ENCODE results near the gene KCP. TPM values are rescaled to one million over a fixed set of nuclear protein-coding genes. Genes with fewer than 3 reads are reported as not detected.
A peak's percentile ranks its signal among the peaks of the same experiment; 100 is the strongest.

KCP gene
- total RNA-seq, 1 experiment from 2014 or later: 5.1 TPM

DNA sequence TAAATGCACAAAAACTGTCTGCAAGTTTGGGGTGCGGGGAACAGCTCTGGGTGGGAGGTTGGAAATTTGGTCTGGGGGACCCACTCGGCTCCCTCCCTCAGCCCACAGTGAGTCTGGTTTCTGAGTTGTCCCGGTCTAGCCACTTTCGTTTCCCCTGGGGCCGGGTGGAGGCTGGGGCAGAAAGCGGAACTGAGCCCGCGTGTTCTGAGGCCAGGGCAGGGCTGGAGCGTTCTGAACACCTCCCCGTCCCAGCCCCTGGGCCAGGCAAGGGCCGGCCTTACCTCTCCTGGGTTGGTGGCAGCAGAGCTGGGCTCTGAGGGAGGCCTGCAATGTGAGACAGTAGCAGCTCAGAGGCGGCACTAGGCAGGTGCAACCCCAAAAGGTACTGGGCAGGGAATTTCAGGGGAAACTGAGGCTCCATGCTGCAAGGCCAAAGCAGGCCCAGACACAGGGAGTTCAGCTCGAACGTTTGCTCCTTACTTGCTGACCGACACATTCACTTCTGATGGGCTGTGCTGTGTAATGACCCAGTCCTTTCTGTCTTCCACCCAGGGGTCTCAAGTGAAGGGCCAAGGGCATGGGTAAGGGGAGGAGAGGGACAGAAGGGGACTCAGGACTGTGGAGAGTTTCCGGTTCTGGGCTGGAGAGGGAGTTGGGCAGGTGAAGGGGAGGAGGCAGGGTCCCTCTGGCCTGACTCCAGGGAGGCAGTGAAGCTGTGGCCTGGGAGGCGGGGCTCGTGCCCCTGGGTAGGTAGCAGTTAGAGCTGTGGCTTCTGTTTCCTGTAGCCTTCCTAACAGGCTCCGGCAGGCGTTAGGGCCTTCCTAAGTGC lies 30.2 kb upstream of the KCP start:
- DNase-seq (ENCODE audit: low read depth): no peak
- in situ Hi-C loops (cut with HindIII; ENCODE audit: low pct_unique_long_range_greater_than_20kb, low sequenced_read_pairs): no loop called here

DNA sequence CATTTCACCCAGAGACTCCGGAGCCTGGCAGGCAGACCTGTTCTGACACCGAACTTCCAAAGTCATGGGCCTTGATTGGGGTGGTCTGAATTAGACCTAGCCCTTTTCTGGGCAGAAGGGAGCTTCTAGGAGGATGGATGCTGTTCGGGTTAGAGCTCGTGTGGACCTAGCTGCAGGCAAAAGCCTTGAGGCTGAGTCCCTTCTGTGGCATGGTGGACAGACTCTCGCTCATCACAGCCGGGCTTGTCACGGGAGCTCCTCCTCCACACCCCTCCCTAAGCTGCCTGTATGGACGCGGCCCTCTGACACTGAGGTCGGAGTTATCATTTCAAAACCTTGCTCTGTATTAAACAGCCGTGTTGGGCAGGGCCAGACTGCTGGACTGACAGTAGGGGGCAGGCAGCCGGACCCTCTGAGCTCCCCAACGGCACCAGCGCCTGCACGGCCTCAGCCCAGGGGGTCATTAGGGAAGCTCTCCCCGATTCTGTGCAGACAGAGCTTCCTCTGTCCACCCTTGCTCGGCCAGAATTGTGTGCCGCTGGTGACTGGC lies 29.4 kb upstream of the KCP start:
- in situ Hi-C loops (cut with HindIII; ENCODE audit: low pct_unique_long_range_greater_than_20kb, low sequenced_read_pairs): no loop called here
- DNase-seq (ENCODE audit: low read depth): no peak

DNA sequence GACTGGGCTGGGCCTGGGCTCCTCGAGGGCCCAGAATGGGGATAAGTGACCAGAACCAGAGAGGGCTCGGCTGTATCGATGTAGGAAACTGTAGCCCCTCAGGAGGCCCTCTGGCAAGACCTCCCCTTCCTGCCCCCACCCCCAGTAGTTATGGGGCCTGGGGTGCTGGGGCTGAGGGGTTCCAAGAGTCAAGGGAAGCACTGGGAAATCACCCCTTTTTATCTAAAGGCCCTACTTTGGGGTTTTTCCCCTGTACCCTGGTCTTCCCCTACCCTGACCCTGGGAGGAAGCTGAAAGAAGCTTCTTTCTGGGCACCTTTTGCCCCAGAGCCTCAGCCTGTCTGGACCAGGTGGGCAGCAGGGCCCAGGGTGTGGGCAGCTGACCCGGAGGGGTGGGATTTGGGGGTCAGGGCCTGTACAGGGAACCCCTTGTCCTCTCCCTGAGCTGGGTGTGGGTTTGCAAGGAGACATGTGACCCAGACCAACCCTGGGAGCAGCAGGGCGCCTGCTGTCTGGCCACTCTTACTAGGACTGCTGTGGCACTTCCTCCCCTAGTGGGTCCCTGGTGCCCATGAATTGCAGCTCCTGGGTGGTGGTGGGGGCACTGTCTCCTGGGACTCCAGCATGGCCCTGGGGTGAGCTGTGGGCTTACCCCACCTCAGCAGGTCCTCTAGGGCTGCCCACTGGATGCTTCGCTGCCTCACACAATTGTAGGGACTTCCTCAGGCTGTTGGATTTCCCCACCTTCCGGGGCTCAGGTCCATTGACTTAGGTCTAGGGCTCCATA lies 28.8 kb upstream of the KCP start:
- in situ Hi-C loops (cut with HindIII; ENCODE audit: low pct_unique_long_range_greater_than_20kb, low sequenced_read_pairs): no loop called here
- DNase-seq (ENCODE audit: low read depth): no peak

DNA sequence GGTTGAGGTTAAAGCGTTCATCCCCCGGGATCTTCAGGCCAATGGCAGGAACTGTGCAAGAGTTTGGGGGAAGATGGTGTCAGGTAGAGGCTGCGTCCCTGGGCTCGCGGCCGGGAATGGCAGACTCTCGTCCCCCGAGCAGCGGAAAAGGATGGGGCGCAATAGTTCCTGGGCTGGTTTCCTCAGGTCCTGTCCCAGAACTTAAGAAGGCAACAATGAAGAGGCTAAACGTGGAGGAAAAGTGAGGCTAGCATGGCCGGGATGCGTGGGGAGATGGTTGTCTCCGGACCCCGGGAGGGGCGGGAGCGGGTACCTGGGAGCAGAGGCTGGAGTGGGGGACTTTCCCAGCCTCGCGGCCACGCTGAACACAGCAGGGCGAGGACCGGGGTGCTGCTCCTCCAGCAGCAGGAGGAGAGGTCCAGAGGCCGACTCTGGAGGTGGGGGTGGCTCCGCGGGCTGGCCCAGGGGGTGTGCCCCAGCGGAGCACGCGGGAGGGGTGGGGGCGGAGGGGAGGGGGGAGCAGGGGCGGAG lies 28.1 kb upstream of the KCP start:
- in situ Hi-C loops (cut with HindIII; ENCODE audit: low pct_unique_long_range_greater_than_20kb, low sequenced_read_pairs): no loop called here
- DNase-seq (ENCODE audit: low read depth): peak; percentile 19

DNA sequence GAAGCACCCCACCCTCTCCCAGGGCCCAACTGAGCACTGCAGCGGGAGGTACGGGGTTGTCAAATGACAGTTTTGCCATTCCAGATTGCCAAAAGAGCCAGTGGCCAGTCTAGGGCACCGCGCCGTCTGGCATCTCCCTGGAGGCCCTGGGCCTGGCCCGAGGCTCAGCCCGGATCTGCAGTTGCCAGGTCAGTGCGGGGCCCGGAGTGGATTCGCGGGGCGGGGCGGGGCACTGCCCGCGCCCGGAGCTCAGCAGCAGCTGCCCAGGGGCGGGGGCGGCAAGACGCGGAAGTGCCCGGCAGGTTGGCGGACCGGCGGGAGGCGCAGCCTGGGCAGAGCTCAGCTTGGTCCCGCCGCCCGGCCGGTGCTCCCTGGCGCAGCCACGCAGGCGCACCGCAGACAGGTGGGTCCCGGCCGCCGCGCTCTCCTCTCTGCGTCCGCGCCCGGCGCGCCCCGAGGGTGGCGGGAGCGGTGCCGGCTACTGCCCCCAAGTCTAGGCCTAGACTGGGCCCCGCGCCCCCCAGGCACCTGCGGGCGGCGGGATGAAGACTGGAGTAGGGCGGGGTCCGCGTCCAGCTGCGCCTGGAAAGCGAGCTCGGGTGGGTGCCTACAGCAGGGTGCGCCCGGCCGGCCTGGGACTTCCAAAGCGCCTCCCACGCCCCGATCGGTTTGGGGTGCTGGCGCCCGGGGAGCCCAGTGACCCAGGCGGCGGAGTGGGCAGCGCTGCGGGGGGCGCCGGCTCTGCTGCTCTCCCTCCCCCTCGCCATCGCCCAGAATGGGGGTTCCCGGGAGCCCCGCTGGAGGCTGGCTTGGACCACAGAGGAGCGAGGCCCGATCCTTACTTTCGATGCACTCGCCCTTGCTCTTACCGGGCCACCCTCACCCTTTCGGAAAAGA lies 27.4 kb upstream of the KCP start, which contains the start of gene IRF5:
IRF5 (plus strand) TSS at position 281 of the 897 bp plus-strand sequence. CDS start 4,155 bp downstream, outside the sequence.
- peak; percentile 64 for DNase-seq (ENCODE audit: low read depth)
- in situ Hi-C loops (cut with HindIII; ENCODE audit: low pct_unique_long_range_greater_than_20kb, low sequenced_read_pairs): no loop called here

DNA sequence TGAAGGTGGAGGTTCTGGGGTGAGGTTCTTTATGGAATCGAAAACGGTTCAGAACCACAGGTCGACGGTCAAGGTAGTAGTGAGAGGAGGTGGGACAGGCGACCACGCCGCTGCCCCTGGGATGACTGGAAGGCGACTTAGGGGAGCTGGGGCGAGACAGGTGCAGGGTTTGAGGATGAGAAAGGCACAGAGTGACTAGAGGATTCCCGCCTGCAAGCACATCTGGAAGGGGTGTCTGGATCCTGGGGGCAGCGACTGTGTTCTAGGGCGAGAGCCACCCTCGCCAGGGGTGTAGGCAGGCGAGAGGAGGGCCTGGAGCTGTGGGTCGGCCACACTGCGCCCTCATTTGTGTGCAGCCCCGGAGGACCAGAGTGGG lies 26.8 kb upstream of the KCP start:
- in situ Hi-C loops (cut with HindIII; ENCODE audit: low pct_unique_long_range_greater_than_20kb, low sequenced_read_pairs): no loop called here

DNA sequence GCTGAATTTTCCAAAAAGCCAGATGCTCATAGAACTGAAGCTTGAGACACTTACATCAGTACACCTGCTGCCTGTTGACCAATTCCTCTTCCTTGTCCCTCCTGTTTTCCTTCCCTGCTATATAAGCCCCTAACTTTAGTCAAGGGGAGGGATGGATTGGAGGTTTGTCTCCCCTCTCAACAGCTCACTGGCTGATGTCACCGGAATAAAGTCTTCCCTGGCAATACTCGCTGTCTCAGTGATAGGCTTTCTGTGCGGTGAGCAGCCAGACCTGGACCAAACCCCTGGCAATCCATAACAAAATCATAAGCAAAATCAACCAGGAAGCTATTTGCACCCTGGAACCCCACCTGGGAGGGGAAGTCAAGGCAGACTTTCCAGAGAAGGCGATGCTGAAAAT lies 26.3 kb upstream of the KCP start:
- in situ Hi-C loops (cut with HindIII; ENCODE audit: low pct_unique_long_range_greater_than_20kb, low sequenced_read_pairs): no loop called here
- DNase-seq (ENCODE audit: low read depth): no peak

More for the DNA sequence above, 26.8 kb upstream of the KCP start:
- DNase-seq (ENCODE audit: low read depth): no peak

DNA sequence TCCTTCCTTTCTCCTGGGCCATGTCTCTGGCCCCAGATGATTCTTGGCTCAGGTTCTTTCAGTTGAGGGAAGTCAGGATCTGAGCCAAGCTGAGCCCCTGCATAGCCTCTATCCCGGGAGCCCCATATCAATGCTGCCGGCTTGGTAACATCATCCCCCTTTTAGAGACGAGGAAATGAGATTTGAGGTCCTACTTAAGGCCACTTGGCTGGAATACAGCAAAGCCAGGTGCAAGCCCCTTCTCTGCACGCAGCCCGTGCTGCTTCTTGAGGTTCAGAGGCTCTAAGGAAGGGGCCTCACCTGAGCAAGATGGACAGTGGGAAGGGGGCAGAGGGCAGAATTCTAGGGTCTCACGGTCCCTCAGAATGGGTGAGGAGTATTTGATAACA lies 24.8 kb upstream of the KCP start:
- DNase-seq (ENCODE audit: low read depth): no peak
- in situ Hi-C loops (cut with HindIII; ENCODE audit: low pct_unique_long_range_greater_than_20kb, low sequenced_read_pairs): no loop called here

DNA sequence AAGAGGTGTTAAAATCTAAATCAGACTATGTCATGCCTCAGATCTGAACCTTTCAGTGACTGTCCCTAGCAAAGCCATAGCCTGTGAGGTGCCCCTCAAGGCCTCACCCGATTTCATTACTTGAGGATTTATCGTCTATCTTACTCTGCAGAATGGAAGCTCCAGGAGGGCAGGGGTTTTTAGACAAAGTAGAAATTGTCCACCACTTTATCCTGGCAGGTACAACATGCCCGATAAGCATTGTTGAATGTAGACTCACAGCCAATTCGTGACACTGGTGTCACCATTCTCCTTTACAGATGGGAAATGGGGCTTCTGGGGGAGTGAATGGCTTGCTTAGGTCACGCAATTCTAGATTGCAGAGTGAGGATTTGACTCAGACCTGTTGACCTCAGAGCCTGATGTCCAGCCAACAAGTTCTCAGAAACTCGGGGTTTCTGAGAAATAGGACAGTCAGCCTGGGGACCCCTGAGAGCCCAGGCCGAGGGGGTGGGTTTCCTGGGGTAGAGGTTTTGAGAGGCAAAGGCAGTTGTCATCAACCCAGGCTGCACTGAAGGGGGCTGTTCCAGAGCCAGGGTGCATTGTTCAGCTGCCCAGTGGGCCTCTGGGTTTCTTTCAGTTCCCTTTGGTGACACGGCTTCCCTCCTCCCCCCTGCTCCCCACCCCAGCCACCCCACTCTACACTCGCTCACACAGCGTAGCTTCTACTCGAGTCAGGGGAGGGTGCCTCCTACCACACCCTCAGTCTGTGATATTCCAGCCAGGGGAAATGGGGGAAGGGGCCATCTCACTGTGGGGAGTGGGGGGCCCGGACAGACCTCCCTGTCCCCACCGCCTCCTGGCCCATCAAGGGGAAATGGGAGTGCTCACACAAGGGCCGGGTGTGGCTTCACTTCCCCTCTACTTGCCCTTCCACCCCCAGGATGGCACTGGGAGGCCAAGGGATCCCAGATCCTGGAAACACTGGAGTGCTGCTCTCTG lies 24.1 kb upstream of the KCP start:
- no peak for DNase-seq (ENCODE audit: low read depth)
- in situ Hi-C loops (cut with HindIII; ENCODE audit: low pct_unique_long_range_greater_than_20kb, low sequenced_read_pairs): no loop called here

DNA sequence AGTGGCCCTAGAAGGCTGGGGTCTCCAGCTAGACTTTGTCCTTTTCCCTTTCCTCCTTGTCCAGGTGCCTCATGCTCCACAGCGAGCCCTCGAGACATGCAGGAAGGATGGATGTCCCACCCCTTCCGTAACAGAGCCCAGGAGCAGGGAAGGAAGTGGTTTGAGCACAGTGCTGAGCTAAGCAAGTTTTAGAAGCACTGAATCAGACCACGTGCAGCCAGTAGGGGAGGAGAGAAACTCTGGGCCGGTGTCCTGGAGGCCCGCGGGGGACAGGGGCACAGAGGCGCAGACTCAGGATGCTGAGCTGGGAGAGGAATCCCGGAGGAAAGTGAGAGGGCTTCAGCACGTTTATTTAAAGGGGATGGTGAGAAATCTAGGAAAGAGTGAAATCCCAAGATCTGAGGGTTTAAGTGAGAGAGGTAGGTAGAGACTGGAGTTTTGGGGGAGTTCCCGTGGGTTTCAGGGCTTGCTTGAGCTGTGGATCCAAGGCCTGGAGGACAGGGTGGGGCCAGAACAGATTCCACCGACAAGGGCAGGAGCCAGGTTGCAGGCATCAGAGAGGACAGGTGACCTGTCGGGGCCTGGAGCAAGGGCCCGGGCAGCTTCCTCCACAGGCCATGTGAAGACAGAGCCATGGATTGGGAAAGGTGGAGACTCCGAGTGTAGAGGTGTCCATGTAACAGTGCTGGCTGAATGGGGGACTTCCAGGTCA lies 22.8 kb upstream of the KCP start:
- DNase-seq (ENCODE audit: low read depth): no peak
- in situ Hi-C loops (cut with HindIII; ENCODE audit: low pct_unique_long_range_greater_than_20kb, low sequenced_read_pairs): no loop called here

DNA sequence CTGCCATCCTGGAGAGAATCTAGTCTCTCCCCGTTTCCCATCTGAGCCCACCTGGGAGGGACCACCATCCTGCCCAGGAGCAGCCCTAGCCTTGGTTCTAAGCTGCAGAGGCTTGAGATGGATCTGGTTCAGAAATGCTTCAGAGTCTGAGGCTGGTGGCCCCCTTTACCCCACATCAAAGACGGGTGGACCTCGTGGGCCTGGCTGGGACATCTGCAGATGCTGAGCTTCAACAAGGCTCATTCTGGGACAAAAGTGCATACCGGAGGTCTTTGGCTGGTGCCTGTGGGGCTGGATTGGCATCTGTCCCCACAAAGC lies 22.3 kb upstream of the KCP start:
- in situ Hi-C loops (cut with HindIII; ENCODE audit: low pct_unique_long_range_greater_than_20kb, low sequenced_read_pairs): no loop called here

DNA sequence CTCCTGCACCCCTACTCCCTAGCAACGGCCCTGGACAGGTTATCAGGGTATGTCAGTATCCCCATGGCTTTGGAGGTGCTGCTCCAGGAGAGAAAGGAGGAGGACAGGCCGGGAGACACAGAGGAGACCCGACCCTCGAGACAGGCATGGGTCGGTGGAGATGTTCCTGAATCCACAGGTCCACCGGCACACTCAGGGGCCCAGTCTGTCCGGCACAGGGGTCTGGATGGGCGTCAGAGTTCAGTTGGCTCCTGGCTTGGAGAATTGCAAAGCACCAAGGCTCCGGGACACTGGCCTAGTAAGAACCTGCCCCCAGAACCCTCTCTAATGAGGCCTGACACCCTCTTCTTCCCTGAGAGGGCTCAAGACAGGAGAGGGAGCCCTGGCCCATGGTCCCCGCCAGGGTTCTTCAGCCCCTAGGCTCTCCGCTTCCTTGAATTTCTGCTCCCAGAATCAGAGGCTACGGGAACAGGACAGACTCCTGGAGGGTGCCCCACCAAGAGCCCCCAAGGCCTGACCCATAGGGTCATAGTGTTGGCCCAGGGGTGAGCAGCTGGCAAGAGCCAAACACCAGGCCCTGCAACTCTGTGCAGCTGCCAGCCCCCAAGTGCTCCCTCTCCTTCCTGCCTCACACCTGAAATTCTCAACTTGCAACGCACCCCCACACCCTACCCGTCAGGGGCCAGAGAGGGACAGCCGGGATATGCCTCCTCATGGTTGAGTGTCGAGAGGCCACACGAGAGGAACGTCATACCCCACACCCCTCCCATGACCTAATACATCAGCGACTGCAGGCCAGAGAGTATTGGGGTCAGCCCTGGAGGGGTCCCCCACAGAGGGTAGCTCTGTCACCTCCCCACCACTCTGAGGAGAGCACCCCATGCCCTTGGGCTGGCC lies 21.7 kb upstream of the KCP start:
- DNase-seq (ENCODE audit: low read depth): no peak
- in situ Hi-C loops (cut with HindIII; ENCODE audit: low pct_unique_long_range_greater_than_20kb, low sequenced_read_pairs): no loop called here

More for the DNA sequence above, 22.3 kb upstream of the KCP start:
- DNase-seq (ENCODE audit: low read depth): no peak

DNA sequence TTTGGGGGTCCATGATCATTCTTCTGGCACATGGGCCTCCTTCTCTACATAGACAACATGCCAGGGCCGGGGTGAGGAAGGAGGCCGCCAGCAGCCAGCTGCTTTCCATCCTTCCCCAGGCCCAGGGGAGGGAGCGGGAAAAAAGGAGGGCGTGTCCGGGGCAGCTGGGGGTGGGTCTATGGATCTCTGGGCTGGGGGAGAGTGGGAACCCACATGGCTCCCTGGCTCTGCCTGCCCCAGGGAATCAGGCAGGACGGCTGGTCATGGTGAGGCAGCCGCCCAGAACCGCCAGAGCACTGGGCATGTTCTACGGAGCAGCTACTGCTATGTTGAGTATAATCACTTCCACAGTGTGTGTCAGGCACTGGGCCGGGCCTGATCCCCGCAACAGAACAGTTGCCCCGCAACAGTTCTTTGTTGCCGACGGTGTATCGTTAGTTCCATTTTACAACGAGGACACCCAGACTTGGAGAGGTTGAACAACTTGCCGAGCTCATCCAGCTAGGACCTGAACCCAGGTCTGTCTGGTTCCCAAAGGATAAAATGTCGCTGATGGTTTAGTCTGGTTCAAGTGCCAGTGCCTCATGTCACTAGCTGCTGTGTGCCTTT lies 20.8 kb upstream of the KCP start:
- no peak for DNase-seq (ENCODE audit: low read depth)

DNA sequence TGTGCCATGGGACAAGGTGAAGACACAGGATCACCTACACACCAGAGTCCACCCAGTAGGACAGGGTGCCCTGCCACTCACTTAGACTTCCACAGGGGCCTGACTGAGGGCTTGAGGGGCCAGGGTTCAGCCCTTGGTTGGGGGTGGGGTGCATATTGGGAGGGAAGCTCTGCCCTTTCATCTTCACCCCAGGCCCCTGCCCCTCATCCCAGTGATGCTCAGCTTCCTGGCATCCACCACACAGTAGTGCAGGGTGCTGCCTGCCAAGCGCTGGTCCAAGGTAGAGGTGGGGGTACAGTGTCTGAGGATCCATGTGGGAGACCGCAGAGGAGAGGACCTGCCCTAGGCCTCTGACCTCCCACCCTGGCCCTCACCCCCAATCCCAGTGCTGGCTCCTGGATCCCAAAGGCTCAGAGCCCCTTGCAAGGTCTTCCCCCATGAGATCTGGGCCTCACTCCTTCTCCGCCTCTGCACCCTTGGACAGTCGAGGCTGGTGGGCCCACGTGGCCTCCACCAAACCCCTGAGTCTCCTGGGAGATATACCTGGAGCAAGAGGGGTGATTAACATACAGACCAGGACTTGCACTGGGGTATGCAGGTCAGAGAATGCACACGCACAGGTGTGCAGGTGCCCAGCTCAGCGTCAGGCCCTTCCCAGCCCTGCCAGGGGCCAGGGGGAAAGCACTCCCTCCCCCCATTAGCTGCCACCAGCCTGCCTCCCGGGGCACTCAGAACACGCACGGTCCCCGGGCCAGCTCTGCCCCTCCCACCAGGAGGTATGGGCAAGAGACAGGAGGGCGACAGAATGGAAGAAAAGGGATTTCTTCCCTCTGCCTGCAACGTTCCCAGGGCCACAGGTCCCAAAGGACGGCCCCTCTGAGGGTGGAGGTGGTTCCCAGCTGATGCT lies 18.6 kb upstream of the KCP start:
- DNase-seq (ENCODE audit: low read depth): no peak
- in situ Hi-C loops (cut with HindIII; ENCODE audit: low pct_unique_long_range_greater_than_20kb, low sequenced_read_pairs): no loop called here

More for the DNA sequence above, 20.8 kb upstream of the KCP start:
- in situ Hi-C loops (cut with HindIII; ENCODE audit: low pct_unique_long_range_greater_than_20kb, low sequenced_read_pairs): no loop called here
